OCI-LY1 (cell line): ENCODE results near the gene GLRA2.

Source experiments
- H2AFZ ChIP-seq: fragments of 200-600 bp; sonication (generic), shearing (Covaris generic); 2 replicates; pipeline ENCODE4 v1.6.0; 2014; ENCODE audit warnings: antibody characterized with exemption, mild to moderate bottlenecking, low read length
- H3F3A ChIP-seq: fragments of 200-600 bp; sonication (generic), shearing (Covaris generic); 2 replicates; pipeline ENCODE4 v1.6.0; 2014; ENCODE audit warnings: mild to moderate bottlenecking, antibody characterized with exemption, low read length, moderate library complexity; ENCODE audit not compliant: insufficient read depth
- H3K27ac ChIP-seq: fragments of 200-600 bp; sonication (generic); 2 replicates; pipeline ENCODE4 v1.5.1; 2014; ENCODE audit warnings: low read length, mixed run types, mild to moderate bottlenecking, low read depth; ENCODE audit not compliant: poor library complexity, severe bottlenecking
- H3K27me3 ChIP-seq: fragments of 200-600 bp; sonication (generic); 2 replicates; pipeline ENCODE4 v1.6.0; 2014; ENCODE audit warnings: antibody characterized with exemption, mild to moderate bottlenecking, low read length, moderate library complexity; ENCODE audit not compliant: insufficient read depth
- H3K36me3 ChIP-seq: fragments of 200-600 bp; sonication (generic); 2 replicates; pipeline ENCODE4 v1.6.1; 2014; ENCODE audit warnings: mild to moderate bottlenecking, antibody characterized with exemption, low read length, moderate library complexity, mixed read lengths; ENCODE audit not compliant: insufficient read depth
- H3K4me1 ChIP-seq: fragments of 200-600 bp; sonication (generic); 2 replicates; pipeline ENCODE4 v1.5.1; 2014; ENCODE audit warnings: mild to moderate bottlenecking, low read length, moderate library complexity; ENCODE audit not compliant: insufficient read depth, severe bottlenecking
- H3K4me2 ChIP-seq: fragments of 200-600 bp; sonication (generic), shearing (Covaris generic); 2 replicates; pipeline ENCODE4 v1.6.1; 2014; ENCODE audit warnings: low read length
- H3K4me3 ChIP-seq: fragments of 200-600 bp; sonication (generic); 2 replicates; pipeline ENCODE4 v1.5.1; 2014; ENCODE audit warnings: low read length, low read depth, mild to moderate bottlenecking, mixed read lengths; ENCODE audit not compliant: poor library complexity, severe bottlenecking
- H3K79me2 ChIP-seq: fragments of 200-600 bp; shearing (Covaris generic); 2 replicates; pipeline ENCODE4 v1.6.1; 2016; ENCODE audit warnings: mixed run types, low read length, mixed read lengths; ENCODE audit not compliant: insufficient read depth
- H3K9ac ChIP-seq: fragments of 200-600 bp; sonication (generic), shearing (Covaris generic); 2 replicates; pipeline ENCODE4 v1.6.1; 2014; ENCODE audit warnings: mild to moderate bottlenecking, low read length, mixed read lengths
- H3K9me2 ChIP-seq: fragments of 200-600 bp; sonication (generic), shearing (Covaris generic); 2 replicates; pipeline ENCODE4 v1.6.1; 2014; ENCODE audit warnings: low read depth, mild to moderate bottlenecking, low read length, mixed read lengths
- H3K9me3 ChIP-seq: fragments of 200-600 bp; shearing (Covaris generic); 2 replicates; pipeline ENCODE4 v1.6.1; 2014; ENCODE audit warnings: low read length, mixed read lengths
- H4K20me1 ChIP-seq: fragments of 200-600 bp; sonication (generic), shearing (Covaris generic); 2 replicates; pipeline ENCODE4 v1.6.0; 2016; ENCODE audit warnings: mild to moderate bottlenecking, low read length; ENCODE audit not compliant: insufficient read depth
- CTCF ChIP-seq: fragments of 200-600 bp; sonication (generic), shearing (Covaris generic); IDR thresholded peaks from 2 replicates; pipeline ENCODE4 v1.5.1; 2017; ENCODE audit warnings: mild to moderate bottlenecking, antibody characterized with exemption, low read length, moderate library complexity, mixed read lengths
- EZH2 ChIP-seq: fragments of 200-600 bp; sonication (generic), shearing (Covaris generic); IDR thresholded peaks from 2 replicates; pipeline ENCODE4 v1.8.0; 2017; ENCODE audit warnings: borderline replicate concordance, mixed run types, mild to moderate bottlenecking, antibody characterized with exemption, low read length, moderate library complexity, mixed read lengths

The GLRA2 gene

GRCh38 chrX:14698790-14699189 lies 169.5 kb downstream of the GLRA2 start:
- TF ChIP-seq CTCF, result no peak
- no peak for TF ChIP-seq EZH2
- no peaks in the 10 kb centered on the region for H3F3A ChIP-seq
- no peaks in the 10 kb centered on the region for H3K79me2 ChIP-seq
- H3K36me3 ChIP-seq, result no peaks in the 10 kb centered on the region
- no peak overlapping the region for H3K9ac ChIP-seq
- no peaks in the 10 kb centered on the region for H3K9me2 ChIP-seq
- H3K27ac ChIP-seq, result no peak overlapping the region
- H4K20me1 ChIP-seq, result no peaks in the 10 kb centered on the region
- no peaks in the 10 kb centered on the region for H3K4me1 ChIP-seq
- no peak overlapping the region for H3K4me2 ChIP-seq
- H3K27me3 ChIP-seq, result no peaks in the 10 kb centered on the region
- H3K9me3 ChIP-seq, result no peaks in the 10 kb centered on the region
- H2AFZ ChIP-seq, result no peak overlapping the region
- H3K4me3 ChIP-seq, result no peak overlapping the region

- Histone ChIP-seq H3K4me3 (no peak overlapping the region), H3K4me2 (no peak overlapping the region), H4K20me1 (no peaks in the 10 kb centered on the region), H3K9me3 (no peaks in the 10 kb centered on the region), H3K9me2 (no peaks in the 10 kb centered on the region), H3F3A (no peaks in the 10 kb centered on the region), H3K79me2 (no peaks in the 10 kb centered on the region), H3K36me3 (no peaks in the 10 kb centered on the region), H3K4me1 (no peaks in the 10 kb centered on the region), H3K27ac (no peak overlapping the region), H3K9ac (no peak overlapping the region), H2AFZ (no peak overlapping the region), H3K27me3 (no peaks in the 10 kb centered on the region)
- TF ChIP-seq CTCF (no peak), EZH2 (no peak)
Measured at GRCh38 chrX:14700982-14701381, 171.6 kb downstream of the GLRA2 start.

- Histone ChIP-seq H4K20me1 (no peaks in the 10 kb centered on the region), H3K27me3 (no peaks in the 10 kb centered on the region), H3K27ac (no peak overlapping the region), H3K4me1 (no peaks in the 10 kb centered on the region), H3K4me2 (no peak overlapping the region), H3K79me2 (no peaks in the 10 kb centered on the region), H2AFZ (no peak overlapping the region), H3K9me2 (no peaks in the 10 kb centered on the region), H3K4me3 (no peak overlapping the region), H3K9me3 (no peaks in the 10 kb centered on the region), H3F3A (no peaks in the 10 kb centered on the region), H3K9ac (no peak overlapping the region), H3K36me3 (no peaks in the 10 kb centered on the region)
- no peak for TF ChIP-seq CTCF
- no peak for TF ChIP-seq EZH2
Measured at GRCh38 chrX:14702145-14702544, 172.8 kb downstream of the GLRA2 start.
